GM18868 (cell line): ENCODE results near the gene NAA20.
"Not testable (repeated sequence)": the region's sequence is repeated elsewhere in the genome, so short reads cannot be mapped to it uniquely, and the experiment has no call there.

Experiments
- ATAC-seq: cut with Tn5 transposase; IDR thresholded peaks from one replicate; pipeline ENCODE4 v1.9.1; 2021; ENCODE audit warnings: mild to moderate bottlenecking, moderate library complexity; ENCODE audit not compliant: unreplicated experiment

Gene NAA20

GRCh38 chr20:19991308-19991707, 25.9 kb upstream of the NAA20 start:
- ATAC-seq, result no peak

GRCh38 chr20:19991854-19992253, 25.3 kb upstream of the NAA20 start:
- ATAC-seq, result no peak

DNA sequence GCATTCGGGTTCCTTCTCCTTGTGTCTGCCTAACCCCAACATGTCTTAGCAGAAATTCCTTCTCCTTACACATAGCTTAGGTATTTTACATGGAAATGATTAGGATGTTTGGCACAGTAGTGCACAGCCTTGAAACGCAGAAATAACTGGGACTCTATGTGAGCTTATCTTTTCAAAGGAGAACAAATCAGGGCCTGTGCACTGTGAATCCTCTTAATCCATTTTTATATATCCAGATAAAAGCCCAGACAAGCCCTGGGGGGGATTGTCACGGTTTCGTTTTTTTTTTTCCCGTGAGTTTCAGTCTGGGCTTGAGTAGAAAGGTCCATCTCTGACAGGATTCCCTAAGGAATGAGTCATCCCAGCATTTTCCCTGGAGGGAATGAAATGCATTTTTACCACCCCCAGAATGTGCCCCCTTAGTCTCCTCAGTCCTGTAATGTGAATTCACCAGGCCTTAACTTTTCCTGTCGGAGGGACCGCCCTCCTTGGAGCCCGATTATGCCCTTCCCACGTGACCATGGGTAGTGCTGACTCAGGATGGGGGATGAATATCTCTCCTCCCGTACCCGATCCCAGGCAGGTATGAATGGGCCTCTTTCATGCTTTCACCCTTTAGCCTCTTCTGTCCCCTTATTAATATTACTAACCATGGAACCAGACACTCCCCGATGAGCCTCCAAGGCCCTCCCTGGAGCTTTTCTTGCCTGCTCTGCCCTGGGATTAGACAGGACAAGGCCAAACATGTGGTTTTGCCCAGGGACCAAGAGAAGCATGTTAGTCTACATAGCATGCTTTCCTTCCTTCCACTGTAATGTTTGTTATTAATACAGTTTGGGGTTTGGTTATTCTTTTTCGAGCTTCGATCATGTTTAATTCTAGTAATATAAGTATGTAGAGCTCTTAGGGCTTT, 23.9 kb upstream of the NAA20 start:
- ATAC-seq, result no peak

DNA sequence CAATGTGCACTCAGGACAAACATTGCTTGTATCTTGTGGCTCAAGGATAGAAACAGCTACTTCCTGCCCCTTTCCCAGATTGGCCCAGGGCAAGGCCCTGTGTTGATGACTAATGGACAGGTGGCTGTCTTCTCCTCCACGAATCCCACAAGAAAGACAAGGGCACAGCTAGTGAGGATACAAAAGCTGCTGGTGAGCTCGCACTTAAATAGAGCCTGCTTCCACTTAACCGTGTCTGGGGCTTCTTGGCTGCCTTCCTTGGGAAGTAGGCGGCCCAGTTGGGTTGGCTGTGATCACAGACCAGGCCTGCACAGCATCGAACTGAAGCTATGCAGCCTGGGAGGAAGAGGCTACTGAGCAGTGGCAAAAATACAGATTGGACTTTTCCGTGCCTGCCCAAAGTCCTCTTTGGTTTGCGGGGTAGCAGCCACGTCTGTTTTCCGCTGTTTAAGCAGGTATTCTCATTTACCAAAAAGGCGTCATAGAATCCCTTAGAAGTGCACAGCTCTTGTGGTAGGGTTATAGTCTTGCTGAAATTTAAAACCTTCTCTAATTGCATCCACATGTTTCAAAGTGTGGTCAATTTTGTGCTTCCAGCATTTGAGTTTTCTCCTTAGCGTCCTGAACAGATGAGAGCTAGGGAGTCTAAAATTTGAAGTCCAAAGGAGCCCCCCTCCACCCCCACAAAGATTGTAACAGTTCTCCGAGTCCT, 23.0 kb upstream of the NAA20 start:
- ATAC-seq, result no peak

DNA sequence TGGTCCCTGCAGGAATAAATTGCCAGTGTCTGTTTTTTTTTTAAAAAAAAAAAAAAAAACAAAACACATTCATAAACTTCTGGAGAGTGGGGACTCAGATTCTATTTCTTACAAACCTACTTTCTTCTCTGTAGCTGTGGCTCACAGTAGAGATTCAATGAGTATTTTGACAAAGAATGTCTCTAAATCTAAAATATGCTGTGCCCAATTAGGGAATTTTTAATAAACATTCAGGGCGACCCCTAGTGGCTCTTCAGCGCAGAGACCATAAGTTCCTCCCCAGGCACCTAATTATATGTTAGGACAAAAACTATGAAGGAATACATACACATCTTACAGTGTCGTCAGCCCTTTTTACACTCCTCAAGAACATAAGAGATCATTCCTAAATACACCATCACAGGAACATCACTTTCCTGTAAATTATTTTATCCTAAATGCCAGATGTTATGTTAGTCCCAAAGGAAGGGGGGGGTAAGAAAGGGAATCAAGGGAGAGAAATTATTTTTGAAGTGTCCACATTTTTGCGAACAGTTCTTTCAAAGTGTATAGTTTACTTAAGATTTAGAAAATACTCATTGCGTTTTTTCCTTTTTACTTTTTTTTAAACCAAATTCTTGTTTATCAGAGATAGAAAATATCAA, 21.8 kb upstream of the NAA20 start:
- ATAC-seq, result peak; percentile 45

DNA sequence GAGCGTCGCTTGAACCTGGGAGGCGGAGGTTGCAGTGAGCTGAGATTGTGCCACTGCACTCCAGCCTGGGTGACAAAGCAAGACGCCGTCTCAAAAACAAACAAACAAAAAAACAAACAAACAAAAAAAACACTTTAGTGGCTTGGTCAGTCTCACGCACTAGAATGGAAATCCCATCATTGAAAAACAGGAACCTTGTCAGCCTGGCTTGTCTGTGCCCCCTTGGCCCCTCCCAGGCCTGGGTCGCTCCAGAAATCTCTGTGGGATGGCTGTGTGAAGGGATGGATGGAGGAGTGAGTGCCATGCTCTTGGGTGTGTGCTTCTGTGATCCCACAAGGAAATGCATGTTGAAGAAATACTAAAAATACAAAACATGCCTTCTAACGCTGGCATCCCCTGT, 20.9 kb upstream of the NAA20 start:
- no peak for ATAC-seq

DNA sequence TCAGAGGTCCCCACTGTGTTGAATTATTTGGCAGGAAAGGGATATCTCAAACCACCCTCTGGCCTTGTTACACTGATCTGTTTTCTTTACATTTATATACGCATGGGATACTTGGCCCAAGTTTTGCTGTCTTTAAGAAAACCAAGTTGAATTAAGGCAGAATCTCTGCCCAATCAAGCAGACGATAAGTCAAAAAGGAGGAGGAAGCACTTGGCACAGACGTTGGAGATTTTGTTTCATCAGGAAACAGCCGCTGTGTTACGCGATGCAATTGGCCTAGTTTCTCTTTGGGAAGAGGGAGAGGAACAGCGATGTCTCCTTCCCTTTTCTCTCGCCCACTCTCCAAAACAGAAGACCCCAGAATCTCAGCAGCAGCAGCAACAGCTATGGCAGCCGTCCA, 20.2 kb upstream of the NAA20 start:
- no peak for ATAC-seq

DNA sequence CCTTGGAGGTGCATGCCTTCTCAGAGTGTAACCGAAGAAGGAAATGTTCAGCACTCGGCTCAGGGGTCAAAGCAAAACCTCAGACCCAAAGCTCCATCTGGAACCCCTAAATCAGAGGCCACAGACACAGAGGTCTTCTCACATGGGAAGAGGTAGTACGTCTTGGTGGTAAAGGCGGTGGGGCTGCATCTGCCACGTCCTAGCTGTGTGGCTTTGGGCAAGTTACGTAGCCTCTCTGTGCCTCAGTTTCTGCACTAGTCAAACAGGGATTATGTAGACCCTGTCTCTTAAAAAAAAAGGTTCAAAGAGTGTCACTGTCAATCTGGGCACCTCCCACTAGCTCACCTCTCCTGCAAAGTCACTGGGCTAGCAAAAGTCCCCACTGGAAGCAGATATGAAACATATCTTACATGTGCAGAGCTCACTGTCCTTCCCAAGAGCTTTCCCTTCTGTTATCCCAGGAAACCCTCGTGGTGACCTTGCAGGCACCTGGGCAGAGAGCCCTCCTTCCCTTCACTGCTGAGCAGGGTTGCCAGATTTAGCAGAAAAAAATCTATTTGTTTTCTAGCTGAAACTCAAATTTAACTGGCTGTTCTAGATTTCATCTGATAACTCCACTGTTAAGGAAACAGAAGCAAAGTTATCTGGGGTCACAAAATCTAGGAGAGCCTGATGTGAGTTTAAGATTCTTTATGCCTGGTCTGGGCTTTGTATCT, 18.0 kb upstream of the NAA20 start:
- no peak for ATAC-seq

GRCh38 chr20:20000211-20000968, 16.8 kb upstream of the NAA20 start:
- ATAC-seq, result no peak

- no peak for ATAC-seq
Observed at GRCh38 chr20:20002101-20002998, 14.8 kb upstream of the NAA20 start.

DNA sequence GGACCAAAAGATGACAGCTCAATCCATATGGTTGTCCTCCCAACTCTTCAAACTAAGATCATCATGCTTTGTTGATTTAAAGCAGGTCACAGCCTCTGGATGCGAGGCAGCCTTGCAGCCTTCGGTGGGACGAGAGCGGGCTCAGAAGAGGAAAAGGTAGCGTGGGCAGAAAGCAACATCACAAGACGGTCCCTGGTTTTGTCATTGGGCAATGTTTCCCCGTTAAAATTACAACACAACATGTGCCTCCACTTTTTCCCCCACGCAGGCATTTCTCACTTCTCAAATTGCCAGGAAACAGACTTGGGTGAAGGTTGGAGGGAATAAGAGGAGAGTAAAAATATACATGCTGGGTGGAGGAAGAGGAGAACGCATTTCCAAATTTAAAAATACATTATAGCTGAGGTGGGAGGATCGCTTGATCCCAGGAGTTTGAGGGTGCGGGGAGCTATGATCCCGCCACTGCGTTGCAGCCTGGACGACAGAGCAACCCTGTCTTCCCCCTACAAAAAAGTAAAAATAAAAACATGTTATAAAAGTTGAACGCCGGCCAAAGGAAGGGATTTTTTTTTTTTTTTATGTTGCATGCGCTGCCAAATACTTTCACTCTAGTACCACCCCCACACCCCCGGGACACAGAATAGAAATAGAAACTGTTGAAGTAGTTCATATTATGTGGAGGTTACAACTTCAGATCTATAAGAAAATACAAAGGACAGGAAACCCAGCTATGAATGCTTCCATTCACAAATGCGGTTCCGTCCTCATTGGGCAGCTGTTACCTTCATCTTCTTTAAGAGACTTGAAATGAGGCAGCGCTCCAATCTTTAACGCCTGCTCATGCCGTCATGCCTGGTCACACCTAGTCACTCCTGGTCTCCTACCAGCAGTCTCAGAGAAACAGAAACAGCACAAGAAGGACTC, 13.9 kb upstream of the NAA20 start:
- peak; percentile 77 for ATAC-seq

- not testable (repeated sequence) for ATAC-seq
Observed at GRCh38 chr20:20003955-20004322, 13.2 kb upstream of the NAA20 start.

DNA sequence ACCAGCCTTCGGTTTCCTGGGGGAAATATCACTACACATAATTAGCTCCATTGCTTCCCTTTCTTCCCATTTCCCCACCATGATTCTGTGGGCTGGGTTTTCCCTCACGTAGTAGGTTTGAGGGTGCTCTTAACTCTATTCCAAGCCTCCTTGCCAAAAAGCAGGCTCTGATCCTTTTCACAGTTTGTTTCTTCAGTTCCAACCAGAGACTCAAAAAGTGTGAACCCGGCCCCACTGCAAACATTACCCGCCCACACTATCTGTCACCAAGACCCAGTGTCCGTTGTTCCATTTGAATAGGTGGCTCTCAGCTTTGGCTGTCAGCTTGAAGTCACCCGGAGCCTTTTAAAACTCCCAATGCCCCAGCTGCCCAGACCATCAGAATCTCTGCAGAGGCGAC, 11.8 kb upstream of the NAA20 start:
- ATAC-seq, result no peak

DNA sequence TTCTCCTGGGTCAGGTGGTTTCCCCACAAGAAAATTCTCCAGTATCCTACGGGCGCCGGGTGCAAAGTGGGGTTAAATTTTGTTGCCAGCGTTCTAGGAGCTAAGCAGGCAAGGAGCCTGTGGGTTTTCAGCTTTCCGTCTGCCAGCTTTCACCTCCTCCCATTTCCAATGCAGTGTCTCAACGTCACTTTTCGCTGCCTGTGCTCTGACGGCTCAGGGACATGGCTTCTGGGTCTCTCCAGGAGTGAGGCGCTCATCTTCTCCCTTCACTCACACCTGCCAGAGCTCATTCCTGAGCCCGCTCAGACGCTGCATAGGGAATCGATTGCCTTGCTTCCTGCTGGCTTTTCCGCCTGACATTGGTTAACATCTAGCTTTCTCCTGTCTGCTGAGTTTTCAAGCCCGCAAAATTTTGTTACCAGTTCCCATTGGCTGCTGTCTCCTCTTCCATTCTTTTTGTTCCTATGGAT, 7.3 kb upstream of the NAA20 start:
- no peak for ATAC-seq

- no peak for ATAC-seq
Observed at GRCh38 chr20:20010639-20011500, 6.3 kb upstream of the NAA20 start.

DNA sequence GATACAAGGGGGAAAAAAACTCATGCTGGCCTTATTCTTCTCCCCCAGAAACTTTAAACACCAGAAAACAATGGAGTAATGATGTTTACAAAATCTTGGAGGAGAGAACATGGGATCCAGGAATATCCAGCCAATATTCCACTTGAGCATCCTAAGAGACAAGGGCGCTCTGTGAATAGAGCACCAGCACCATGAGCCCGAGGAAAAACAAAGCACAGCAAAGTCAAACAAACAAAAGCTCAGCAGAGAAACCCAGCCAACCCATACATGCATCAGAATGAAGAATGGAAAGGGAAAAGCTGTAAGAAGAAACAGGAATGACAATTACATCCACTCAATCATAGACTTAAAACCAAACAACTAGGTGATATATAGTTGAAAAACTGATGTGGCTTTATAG, 4.6 kb upstream of the NAA20 start:
- no peak for ATAC-seq

- no peak for ATAC-seq
Observed at GRCh38 chr20:20014659-20015058, 2.5 kb upstream of the NAA20 start.
